Measurements from ENCODE around the gene TOB2.

DNA sequence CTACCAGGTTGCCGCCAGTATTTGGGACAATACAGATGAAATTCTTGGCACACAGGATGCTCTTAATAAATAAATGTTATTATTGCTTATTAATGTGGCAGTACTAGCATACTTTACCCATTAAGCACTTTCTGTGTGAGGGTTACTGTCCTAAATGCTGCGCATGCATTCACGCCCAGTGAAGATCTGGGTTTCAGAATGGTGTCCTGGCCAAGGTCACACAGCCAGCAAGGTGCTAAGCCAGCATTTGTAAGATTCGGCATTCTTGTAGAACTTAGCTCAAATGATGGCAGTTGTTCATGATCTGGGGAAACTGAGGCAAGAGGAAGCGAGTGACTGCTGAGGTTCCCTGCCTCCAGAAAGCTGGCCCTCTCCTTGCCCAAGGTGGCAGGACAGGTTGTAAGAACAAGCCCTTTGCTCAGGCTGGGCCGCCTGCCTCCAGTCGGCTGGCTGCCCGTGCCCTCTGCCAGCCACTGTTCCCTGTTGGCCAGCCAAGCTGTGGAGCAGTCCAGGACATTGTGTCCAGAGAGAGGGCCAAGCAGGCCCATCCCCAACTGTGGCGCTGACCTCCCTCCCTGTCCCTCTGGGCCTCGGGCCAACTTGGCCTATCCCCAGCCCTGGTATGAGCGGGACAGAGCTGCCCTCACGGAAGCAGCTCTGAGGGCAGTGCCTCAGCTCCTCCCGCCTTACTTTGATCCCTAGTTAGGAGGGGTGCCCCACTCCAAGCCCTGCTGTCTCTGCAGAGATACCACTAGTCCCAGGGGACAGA, 28.8 kb downstream of the TOB2 start:
- no peak for TF ChIP-seq POLR2A (IDR thresholded peaks at IDR 0.05; ENCODE audit: extremely low read depth, insufficient read length)
- no peak for TF ChIP-seq CTCF (IDR thresholded peaks at IDR 0.05; ENCODE audit: low read depth, low read length)

Data from NB4 (cell line).